IMR-90 (cell line): ENCODE results near the gene ST6GAL2.

Experiments
- CTCF ChIP-seq: conservative IDR thresholded peaks from 2 replicates; pipeline ENCODE4 v1.5.1; 2012; ENCODE audit warnings: mild to moderate bottlenecking, low read depth, low read length, improper control_type of control experiment
- MAFK ChIP-seq: IDR thresholded peaks from 2 replicates; pipeline ENCODE4 v1.6.1; 2012; ENCODE audit warnings: low read depth, low read length, improper control_type of control experiment
- POLR2A ChIP-seq: IDR thresholded peaks from 2 replicates; pipeline ENCODE4 v1.6.1; 2012; ENCODE audit warnings: mild to moderate bottlenecking, low read depth, low read length
- RAD21 ChIP-seq: IDR thresholded peaks from 2 replicates; pipeline ENCODE4 v1.6.1; 2012; ENCODE audit warnings: low read length, improper control_type of control experiment
- RFX5 ChIP-seq: IDR thresholded peaks from 2 replicates; pipeline ENCODE4 v1.8.0; 2012; ENCODE audit warnings: low read depth, mild to moderate bottlenecking, low read length, moderate library complexity
- USF2 ChIP-seq: fragments of 150-350 bp; IDR thresholded peaks from 2 replicates; pipeline ENCODE4 v1.6.1; 2017; ENCODE audit warnings: mild to moderate bottlenecking, antibody characterized with exemption, low read length, low read depth

GRCh38 chr2:106882673-106883072 lies 3.3 kb downstream of the ST6GAL2 start:
- TF ChIP-seq CTCF (no peak), RAD21 (no peak), POLR2A (no peak), USF2 (no peak), MAFK (no peak), RFX5 (no peak)
